IMR-90 (cell line): ENCODE results near the gene LAPTM5. TPM values are rescaled to one million over a fixed set of nuclear protein-coding genes. Genes with fewer than 3 reads are reported as not detected.

ENCODE experiments used
- ATAC-seq: fragments of 200-7000 bp; cut with Tn5 transposase; 2 replicates; pipeline ENCODE4 v1.9.1; 2020; ENCODE audit warnings: low read depth, mild to moderate bottlenecking, moderate library complexity
- BruUV-seq: library from RNA; stranded (reverse); fragments of 400-500 nt; replicated peaks from 2 replicates; lab custom pipeline; 2021; lab: Mats Ljungman, UMichigan
- CTCF ChIA-PET: fragments of 300-600 bp; formaldehyde crosslinking; extraction: SDS; loops from one replicate; lab custom pipeline; 2021; ENCODE audit warnings: antibody characterized with exemption; lab: Yijun Ruan, JAX
- POLR2A ChIA-PET: fragments of 300-600 bp; sonication (Branson Sonifier 250); formaldehyde crosslinking; loops from one replicate; lab custom pipeline; 2022; ENCODE audit warnings: antibody characterized with exemption; ENCODE audit not compliant: unreplicated experiment; lab: Charles Lee
- DNase-seq: peaks from one replicate; pipeline ENCODE4 v3.0.0; 2013
- H2AFZ ChIP-seq: replicated peaks from 2 replicates; pipeline ENCODE3; 2013; ENCODE audit warnings: low read length, mild to moderate bottlenecking; ENCODE audit not compliant: poor library complexity
- H2AK5ac ChIP-seq: 2 replicates; pipeline ENCODE4 v1.6.1; 2013; ENCODE audit warnings: low read depth, low read length, inconsistent platforms
- H2AK9ac ChIP-seq: replicated peaks from 2 replicates; pipeline ENCODE3; 2013; ENCODE audit warnings: mild to moderate bottlenecking, low read depth, low read length, moderate library complexity; ENCODE audit not compliant: poor library complexity
- H2BK120ac ChIP-seq: 2 replicates; pipeline ENCODE4 v1.6.1; 2013; ENCODE audit warnings: low read depth, low read length, inconsistent platforms
- H2BK15ac ChIP-seq: 3 replicates; pipeline ENCODE4 v1.6.1; 2013; ENCODE audit warnings: low read depth, low read length, inconsistent platforms
- H2BK20ac ChIP-seq: 2 replicates; pipeline ENCODE4 v1.6.1; 2013; ENCODE audit warnings: low read depth, mild to moderate bottlenecking, inconsistent platforms, low read length, moderate library complexity
- H2BK5ac ChIP-seq: 2 replicates; pipeline ENCODE4 v1.6.1; 2013; ENCODE audit warnings: mild to moderate bottlenecking, low read depth, low read length, inconsistent platforms; ENCODE audit not compliant: poor library complexity, severe bottlenecking
- H3K14ac ChIP-seq: replicated peaks from 2 replicates; pipeline ENCODE4 v1.6.1; 2013; ENCODE audit warnings: low read depth, low read length, inconsistent platforms
- H3K18ac ChIP-seq: 2 replicates; pipeline ENCODE4 v1.6.1; 2013; ENCODE audit warnings: low read depth, low read length, control low read depth
- H3K23ac ChIP-seq: 2 replicates; pipeline ENCODE4 v1.6.1; 2013; ENCODE audit warnings: low read depth, low read length, inconsistent platforms
- H3K27ac ChIP-seq: 2 replicates; pipeline ENCODE4 v1.5.1; 2013; ENCODE audit warnings: mild to moderate bottlenecking, control low read depth, low read length; ENCODE audit not compliant: insufficient read depth
- H3K27me3 ChIP-seq: 2 replicates; pipeline ENCODE4 v1.6.1; 2013; ENCODE audit warnings: low read length; ENCODE audit not compliant: control insufficient read depth, insufficient read depth
- H3K36me3 ChIP-seq: 2 replicates; pipeline ENCODE4 v1.6.1; 2013; ENCODE audit warnings: low read length, mixed read lengths; ENCODE audit not compliant: control insufficient read depth, insufficient read depth
- H3K4ac ChIP-seq: 2 replicates; pipeline ENCODE4 v1.6.1; 2013; ENCODE audit warnings: low read depth, low read length, inconsistent platforms
- H3K4me1 ChIP-seq: 2 replicates; pipeline ENCODE4 v1.6.1; 2013; ENCODE audit warnings: low read length, mixed read lengths; ENCODE audit not compliant: control insufficient read depth, insufficient read depth
- H3K4me2 ChIP-seq: 2 replicates; pipeline ENCODE4 v1.6.1; 2013; ENCODE audit warnings: low read depth, mild to moderate bottlenecking, control low read depth, low read length, moderate library complexity
- H3K4me3 ChIP-seq: 2 replicates; pipeline ENCODE4 v1.5.1; 2013; ENCODE audit warnings: low read depth, mild to moderate bottlenecking, control low read depth, low read length, moderate library complexity; ENCODE audit not compliant: insufficient read depth
- H3K56ac ChIP-seq: 2 replicates; pipeline ENCODE4 v1.6.1; 2013; ENCODE audit warnings: low read length, inconsistent platforms; ENCODE audit not compliant: insufficient read depth; ENCODE audit errors: extremely low read depth
- H3K79me1 ChIP-seq, 2 experiments: 2 replicates each; pipeline ENCODE4 v1.6.1; 2013; ENCODE audit warnings: low read length in 2 of 2, inconsistent platforms in 1 of 2, low read depth in 1 of 2
- H3K9ac ChIP-seq: 2 replicates; pipeline ENCODE4 v1.6.1; 2013; ENCODE audit warnings: low read depth, low read length, control low read depth
- H3K9me1 ChIP-seq: 2 replicates; pipeline ENCODE4 v1.6.1; 2013; ENCODE audit warnings: low read length, inconsistent platforms; ENCODE audit not compliant: insufficient read depth
- H3K9me3 ChIP-seq: 2 replicates; pipeline ENCODE4 v1.6.1; 2013; ENCODE audit warnings: low read length; ENCODE audit not compliant: control insufficient read depth, insufficient read depth
- H4K20me1 ChIP-seq: 2 replicates; pipeline ENCODE4 v1.6.1; 2013; ENCODE audit warnings: low read length, inconsistent platforms; ENCODE audit not compliant: insufficient read depth
- H4K5ac ChIP-seq: 2 replicates; pipeline ENCODE4 v1.6.1; 2013; ENCODE audit warnings: mild to moderate bottlenecking, low read depth, low read length, control low read depth
- H4K8ac ChIP-seq, 2 experiments: 2 replicates each; pipeline ENCODE4 v1.6.1; 2013; ENCODE audit warnings: low read depth in 2 of 2, low read length in 2 of 2, control low read depth in 1 of 2, inconsistent platforms in 1 of 2
- H4K91ac ChIP-seq: 2 replicates; pipeline ENCODE4 v1.6.1; 2013; ENCODE audit warnings: low read depth, low read length, inconsistent platforms; ENCODE audit not compliant: insufficient read depth
- BHLHE40 ChIP-seq: fragments of 150-350 bp; IDR thresholded peaks from 2 replicates; pipeline ENCODE4 v1.6.1; 2016; ENCODE audit warnings: mild to moderate bottlenecking, low read depth, low read length
- WGBS, 2 experiments: methylation state at CpG; one replicate each; pipeline versions ENCODE4 v1.1.5 to v1.1.7; 2013; ENCODE audit warnings: missing lambda C conversion rate in 2 of 2; ENCODE audit not compliant: insufficient read length in 1 of 2; ENCODE audit errors: extremely low coverage in 2 of 2; 5-methylcytosine and 5-hydroxymethylcytosine counted together
- dilution Hi-C: fragments of 300-500 bp; cut with HindIII; formaldehyde crosslinking; loops from one replicate; pipeline ENCODE4 v1.14.3; 2018; ENCODE audit warnings: low sequenced_read_pairs; ENCODE audit not compliant: unreplicated experiment
- in situ Hi-C: fragments of 300-500 bp; cut with MboI; formaldehyde crosslinking; loops from 3 replicates; pipeline ENCODE4 v1.14.3; 2019; ENCODE audit warnings: low sequenced_read_pairs, inconsistent platforms, mixed read lengths
- intact Hi-C: fragments of 100-400 bp; cut with micrococcal nuclease; formaldehyde crosslinking; loops from 2 replicates; pipeline ENCODE4 v1.10.0; 2022
- polyA plus RNA-seq, 3 experiments: library from polyadenylated mRNA; depleted of rRNA; stranded (reverse); fragments of >200 nt; gene quantifications; 2 replicates each; pipeline ENCODE4 v1.2.3, GENCODE V29; 2012; ENCODE audit warnings: low replicate concordance in 1 of 3
- total RNA-seq: library from RNA; depleted of rRNA; stranded (reverse); fragments of >200 nt; gene quantifications from 2 replicates; pipeline ENCODE4 v1.2.3, GENCODE V29; 2012
- TF ChIP-seq, protein P1 (sequence below): conservative IDR thresholded peaks from 2 replicates; pipeline ENCODE4 v1.5.1; 2012; ENCODE audit warnings: mild to moderate bottlenecking, low read depth, low read length, improper control_type of control experiment

The LAPTM5 gene
- total and polyA plus RNA-seq, 2 of the 4 experiments (the other 2 are of a cell fraction), result 0.09 TPM; not detected in 1

DNA sequence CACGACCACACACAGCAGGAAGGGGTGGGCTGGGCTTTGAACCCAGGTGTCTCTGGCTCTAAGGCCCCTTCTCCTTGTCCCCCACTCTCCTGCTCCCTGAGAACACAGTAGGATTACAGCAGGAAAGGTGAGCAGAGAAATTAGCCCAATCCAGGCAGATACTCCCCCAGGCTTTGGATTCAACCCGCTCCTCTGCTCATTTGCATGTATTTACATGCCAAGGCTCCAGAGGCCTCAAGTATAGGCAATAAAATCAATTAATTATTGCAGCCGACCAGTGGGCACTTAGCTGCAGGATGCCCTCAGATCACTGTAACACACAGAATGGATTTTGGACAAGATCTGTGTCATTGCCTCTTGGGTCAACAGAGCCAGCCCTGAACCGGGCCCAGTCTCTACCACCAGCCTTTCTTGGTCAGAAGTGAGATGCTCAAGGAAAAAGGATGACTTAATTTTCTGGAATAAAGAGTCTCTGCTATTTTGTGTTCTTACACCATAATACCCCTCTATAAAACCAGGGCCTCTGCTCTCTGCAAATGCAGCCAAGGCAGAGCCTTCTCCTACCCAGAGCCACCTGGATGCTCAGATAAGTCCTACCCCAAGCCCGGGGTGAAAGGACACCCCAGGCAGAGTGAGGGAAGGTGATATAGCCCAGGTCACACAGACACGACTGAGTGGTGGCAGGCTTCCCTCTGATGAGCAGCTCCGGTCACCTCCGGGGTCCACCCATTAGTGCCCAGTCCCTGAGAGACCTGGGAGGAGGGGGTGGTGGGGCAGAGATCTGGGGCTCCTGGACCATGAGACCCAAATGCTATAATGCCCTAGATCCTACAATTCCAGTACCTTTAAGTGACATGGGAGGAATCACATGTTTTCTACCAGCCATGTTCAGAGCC lies 63.0 kb downstream of the LAPTM5 start:
- in situ Hi-C loops, result no loop called here
- H3K4me2 ChIP-seq, result no peak overlapping the region
- no peak overlapping the region for H2AK9ac ChIP-seq
- DNase-seq (no peak), ATAC-seq (no peak)
- no peak overlapping the region for H2AFZ ChIP-seq
- no TSS peak for BruUV-seq
- H2BK120ac ChIP-seq, result no peak overlapping the region
- no peak overlapping the region for H4K8ac ChIP-seq
- POLR2A ChIA-PET, result no interaction called here
- TF ChIP-seq, protein P1, sequence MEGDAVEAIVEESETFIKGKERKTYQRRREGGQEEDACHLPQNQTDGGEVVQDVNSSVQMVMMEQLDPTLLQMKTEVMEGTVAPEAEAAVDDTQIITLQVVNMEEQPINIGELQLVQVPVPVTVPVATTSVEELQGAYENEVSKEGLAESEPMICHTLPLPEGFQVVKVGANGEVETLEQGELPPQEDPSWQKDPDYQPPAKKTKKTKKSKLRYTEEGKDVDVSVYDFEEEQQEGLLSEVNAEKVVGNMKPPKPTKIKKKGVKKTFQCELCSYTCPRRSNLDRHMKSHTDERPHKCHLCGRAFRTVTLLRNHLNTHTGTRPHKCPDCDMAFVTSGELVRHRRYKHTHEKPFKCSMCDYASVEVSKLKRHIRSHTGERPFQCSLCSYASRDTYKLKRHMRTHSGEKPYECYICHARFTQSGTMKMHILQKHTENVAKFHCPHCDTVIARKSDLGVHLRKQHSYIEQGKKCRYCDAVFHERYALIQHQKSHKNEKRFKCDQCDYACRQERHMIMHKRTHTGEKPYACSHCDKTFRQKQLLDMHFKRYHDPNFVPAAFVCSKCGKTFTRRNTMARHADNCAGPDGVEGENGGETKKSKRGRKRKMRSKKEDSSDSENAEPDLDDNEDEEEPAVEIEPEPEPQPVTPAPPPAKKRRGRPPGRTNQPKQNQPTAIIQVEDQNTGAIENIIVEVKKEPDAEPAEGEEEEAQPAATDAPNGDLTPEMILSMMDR, result no peak
- TF ChIP-seq BHLHE40, result no peak
- no peak overlapping the region for H4K91ac ChIP-seq
- no peak overlapping the region for H3K14ac ChIP-seq
- H3K4me1 ChIP-seq, result no peaks in the 10 kb centered on the region
- no peaks in the 10 kb centered on the region for H3K79me1 ChIP-seq
- H3K9me3 ChIP-seq, result no peaks in the 10 kb centered on the region
- H3K56ac ChIP-seq, result no peak overlapping the region
- no peak overlapping the region for H3K18ac ChIP-seq
- CTCF ChIA-PET, result no interaction called here
- WGBS, 2 experiments, result 20% methylated on average over 1 of the region's 8 CpGs; no CpG with 5 or more reads in 1 of the 2 experiments
- no peak overlapping the region for H3K4me3 ChIP-seq
- H3K9me1 ChIP-seq, result no peaks in the 10 kb centered on the region
- intact Hi-C loops, result no loop called here
- H3K27ac ChIP-seq, result no peak overlapping the region
- no peak overlapping the region for H3K4ac ChIP-seq
- no peak overlapping the region for H2AK5ac ChIP-seq
- H3K36me3 ChIP-seq, result no peaks in the 10 kb centered on the region
- peaks cover 23% of the 10 kb centered on the region; the same call in 1 of the 2 replicates for H3K27me3 ChIP-seq
- no peak overlapping the region for H2BK20ac ChIP-seq
- dilution Hi-C loops, result no loop called here
- no peak overlapping the region for H3K23ac ChIP-seq
- H3K9ac ChIP-seq, result no peak overlapping the region
- no peak overlapping the region for H4K5ac ChIP-seq
- no peak overlapping the region for H2BK5ac ChIP-seq
- H2BK15ac ChIP-seq, result no peak overlapping the region
- no peaks in the 10 kb centered on the region for H4K20me1 ChIP-seq
